NT2/D1 (cell line): ENCODE data around the gene KLF11.

Source experiments
- SUZ12 ChIP-seq: IDR thresholded peaks from 2 replicates; pipeline ENCODE4 v1.6.1; 2011; ENCODE audit not compliant: insufficient read length, insufficient read depth; ENCODE audit errors: extremely low read depth
- YY1 ChIP-seq: IDR thresholded peaks from 2 replicates; pipeline ENCODE4 v1.6.1; 2011; ENCODE audit not compliant: insufficient read length, insufficient read depth
- ZNF274 ChIP-seq: IDR thresholded peaks from 2 replicates; pipeline ENCODE4 v1.6.1; 2011; ENCODE audit warnings: mild to moderate bottlenecking, low read depth, low read length

- TF ChIP-seq SUZ12 (no peak), YY1 (no peak), ZNF274 (no peak)
Observed at GRCh38 chr2:10033251-10034006, 9.9 kb upstream of the KLF11 start.
